Bronchial epithelial cell (primary cell): ENCODE data around the gene RHBDD2. TPM values are rescaled to one million over a fixed set of nuclear protein-coding genes. Genes with fewer than 3 reads are reported as not detected.

ENCODE experiments used
- DNase-seq: peaks from one replicate; pipeline ENCODE4 v3.0.0-alpha.2; 2010; ENCODE audit warnings: low read depth
- FAIRE-seq: peaks from 2 replicates; lab custom pipeline; 2011; peaks lifted over from hg19 to GRCh38; lab: Jason Lieb, UNC
- H3K27me3 ChIP-seq: 2 replicates; pipeline ENCODE4 v1.5.1; 2011; ENCODE audit warnings: low read length; ENCODE audit not compliant: control insufficient read depth, insufficient read depth
- H3K36me3 ChIP-seq: 2 replicates; pipeline ENCODE4 v1.5.1; 2011; ENCODE audit warnings: low read length; ENCODE audit not compliant: control insufficient read depth, insufficient read depth
- H3K4me3 ChIP-seq: 2 replicates; pipeline ENCODE4 v1.5.1; 2011; ENCODE audit warnings: mild to moderate bottlenecking, low read depth, low read length, control low read depth
- total RNA-seq: library from RNA; depleted of rRNA; stranded (reverse); fragments of >200 nt; gene quantifications from 2 replicates; pipeline ENCODE4 v1.2.1, GENCODE V29; 2014
- TF ChIP-seq, protein P1 (sequence below): IDR thresholded peaks from 2 replicates; pipeline ENCODE4 v1.5.1; 2011; ENCODE audit warnings: mild to moderate bottlenecking, moderate library complexity, low read length, control low read depth, inconsistent platforms; ENCODE audit not compliant: insufficient read depth, severe bottlenecking

The RHBDD2 gene
- total RNA-seq, 1 donor from 2014 or later = 10.8 TPM

DNA sequence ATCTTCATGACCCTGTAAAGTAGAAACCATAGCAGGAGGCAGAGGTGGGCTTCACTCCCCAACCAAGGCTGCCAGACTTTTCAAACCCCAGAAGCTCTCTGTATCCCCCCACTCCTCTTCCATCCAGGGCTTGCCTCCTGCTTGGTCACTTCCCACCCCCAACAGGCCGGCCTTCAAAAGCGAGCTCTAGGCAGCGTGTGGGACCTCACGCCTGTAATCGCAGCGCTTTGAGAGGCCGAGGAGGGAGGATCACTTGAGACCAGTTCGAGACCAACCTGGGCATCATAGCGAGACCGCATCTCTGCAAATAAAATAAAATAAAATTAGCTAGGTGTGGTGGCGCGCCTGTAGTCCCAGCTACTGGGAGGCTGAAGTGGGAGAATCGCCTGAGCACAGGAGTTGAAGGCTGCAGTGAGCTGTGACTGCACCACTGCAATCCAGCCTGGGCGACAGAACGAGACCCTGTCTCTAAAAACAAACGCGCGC is 35.4 kb downstream of the RHBDD2 start:
- DNase-seq = no peak
- Histone ChIP-seq H3K4me3 (peak overlapping the region; percentile 99), H3K36me3 (no peaks in the 10 kb centered on the region), H3K27me3 (no peaks in the 10 kb centered on the region)
- TF ChIP-seq, protein P1, sequence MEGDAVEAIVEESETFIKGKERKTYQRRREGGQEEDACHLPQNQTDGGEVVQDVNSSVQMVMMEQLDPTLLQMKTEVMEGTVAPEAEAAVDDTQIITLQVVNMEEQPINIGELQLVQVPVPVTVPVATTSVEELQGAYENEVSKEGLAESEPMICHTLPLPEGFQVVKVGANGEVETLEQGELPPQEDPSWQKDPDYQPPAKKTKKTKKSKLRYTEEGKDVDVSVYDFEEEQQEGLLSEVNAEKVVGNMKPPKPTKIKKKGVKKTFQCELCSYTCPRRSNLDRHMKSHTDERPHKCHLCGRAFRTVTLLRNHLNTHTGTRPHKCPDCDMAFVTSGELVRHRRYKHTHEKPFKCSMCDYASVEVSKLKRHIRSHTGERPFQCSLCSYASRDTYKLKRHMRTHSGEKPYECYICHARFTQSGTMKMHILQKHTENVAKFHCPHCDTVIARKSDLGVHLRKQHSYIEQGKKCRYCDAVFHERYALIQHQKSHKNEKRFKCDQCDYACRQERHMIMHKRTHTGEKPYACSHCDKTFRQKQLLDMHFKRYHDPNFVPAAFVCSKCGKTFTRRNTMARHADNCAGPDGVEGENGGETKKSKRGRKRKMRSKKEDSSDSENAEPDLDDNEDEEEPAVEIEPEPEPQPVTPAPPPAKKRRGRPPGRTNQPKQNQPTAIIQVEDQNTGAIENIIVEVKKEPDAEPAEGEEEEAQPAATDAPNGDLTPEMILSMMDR = no peak
- FAIRE-seq = no peak

DNA sequence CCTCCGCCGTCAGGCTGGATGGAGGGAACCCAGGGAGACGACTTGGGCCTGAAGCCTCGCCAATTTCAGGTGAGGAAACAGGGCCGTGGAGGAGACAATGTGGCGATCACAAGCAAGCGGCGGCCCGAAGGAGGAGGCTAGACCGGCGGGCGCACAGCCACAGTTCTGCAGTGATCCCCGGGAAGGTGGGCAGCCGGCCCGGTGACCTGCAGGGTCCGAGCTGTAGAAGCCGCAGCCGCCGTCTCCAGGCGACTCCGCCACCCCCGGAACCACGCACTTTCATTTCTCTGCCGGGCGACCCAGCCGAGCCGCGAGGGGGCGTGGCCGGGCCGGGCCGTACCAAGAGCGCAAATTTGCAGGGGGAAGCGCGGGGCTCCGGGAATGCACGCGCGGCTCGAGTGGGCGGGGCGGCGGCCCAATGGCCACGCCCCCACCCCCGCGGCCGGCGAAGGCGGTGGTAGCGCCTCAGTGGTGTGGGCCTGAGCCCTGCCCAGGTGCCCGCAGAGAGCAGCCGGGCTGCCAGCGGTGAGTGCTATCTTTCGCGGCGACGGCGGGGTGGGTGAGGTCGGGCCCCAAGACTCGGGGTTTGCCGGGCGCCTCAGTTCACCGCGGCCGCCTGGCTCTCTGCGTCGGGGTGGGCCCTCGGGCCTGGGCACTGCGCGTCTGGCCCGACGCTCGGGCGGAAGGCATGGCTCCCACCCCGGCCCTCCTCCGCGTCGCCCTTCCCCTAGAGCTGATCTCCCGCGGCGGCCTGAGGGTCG is 36.0 kb downstream of the RHBDD2 start, which contains the start of gene POR:
Gene POR (plus strand): TSS at position 501 of the 761 bp plus-strand sequence. CDS start 38,847 bp downstream, outside the sequence.
- Histone ChIP-seq H3K4me3 (peak within 1 kb of the TSS; percentile 99), H3K27me3 (no peaks in the 10 kb centered on the region), H3K36me3 (no peaks in the 10 kb centered on the region)
- TF ChIP-seq, protein P1 = no peak
- FAIRE-seq = no peak
- peak; percentile 73 for DNase-seq

GRCh38 chr7:75915416-75916156 is 36.8 kb downstream of the RHBDD2 start:
- H3K4me3 ChIP-seq = peak overlapping the region; percentile 99
- H3K36me3 ChIP-seq = no peaks in the 10 kb centered on the region
- FAIRE-seq = no peak
- no peak for DNase-seq
- TF ChIP-seq, protein P1 = peak; percentile 3
- no peaks in the 10 kb centered on the region for H3K27me3 ChIP-seq

GRCh38 chr7:75916259-75916658 is 37.4 kb downstream of the RHBDD2 start:
- DNase-seq = no peak
- TF ChIP-seq, protein P1 = no peak
- H3K36me3 ChIP-seq = no peaks in the 10 kb centered on the region
- no peak for FAIRE-seq
- H3K27me3 ChIP-seq = no peaks in the 10 kb centered on the region
- peak overlapping the region; percentile 99 for H3K4me3 ChIP-seq

GRCh38 chr7:75916685-75917634 is 38.1 kb downstream of the RHBDD2 start:
- Histone ChIP-seq H3K27me3 (no peaks in the 10 kb centered on the region), H3K4me3 (no peak overlapping the region), H3K36me3 (no peaks in the 10 kb centered on the region)
- TF ChIP-seq, protein P1 = no peak
- no peak for DNase-seq
- no peak for FAIRE-seq
